Tongue (tissue), 2 donors: ENCODE measurements around the gene ABCG8. TPM values are rescaled to one million over a fixed set of nuclear protein-coding genes. Genes with fewer than 3 reads are reported as not detected.
"Not testable (repeated sequence)": the region's sequence is repeated elsewhere in the genome, so short reads cannot be mapped to it uniquely, and the experiment has no call there.

Experiments
- DNase-seq: peaks from one replicate; pipeline ENCODE4 v3.0.0-alpha.2; 2015
- total RNA-seq: library from RNA; depleted of rRNA; stranded (reverse); fragments of >200 nt; gene quantifications from one replicate; pipeline ENCODE4 v1.2.3, GENCODE V29; 2014

ABCG8 gene
- total RNA-seq, 1 donor from 2014 or later, result not detected

DNA sequence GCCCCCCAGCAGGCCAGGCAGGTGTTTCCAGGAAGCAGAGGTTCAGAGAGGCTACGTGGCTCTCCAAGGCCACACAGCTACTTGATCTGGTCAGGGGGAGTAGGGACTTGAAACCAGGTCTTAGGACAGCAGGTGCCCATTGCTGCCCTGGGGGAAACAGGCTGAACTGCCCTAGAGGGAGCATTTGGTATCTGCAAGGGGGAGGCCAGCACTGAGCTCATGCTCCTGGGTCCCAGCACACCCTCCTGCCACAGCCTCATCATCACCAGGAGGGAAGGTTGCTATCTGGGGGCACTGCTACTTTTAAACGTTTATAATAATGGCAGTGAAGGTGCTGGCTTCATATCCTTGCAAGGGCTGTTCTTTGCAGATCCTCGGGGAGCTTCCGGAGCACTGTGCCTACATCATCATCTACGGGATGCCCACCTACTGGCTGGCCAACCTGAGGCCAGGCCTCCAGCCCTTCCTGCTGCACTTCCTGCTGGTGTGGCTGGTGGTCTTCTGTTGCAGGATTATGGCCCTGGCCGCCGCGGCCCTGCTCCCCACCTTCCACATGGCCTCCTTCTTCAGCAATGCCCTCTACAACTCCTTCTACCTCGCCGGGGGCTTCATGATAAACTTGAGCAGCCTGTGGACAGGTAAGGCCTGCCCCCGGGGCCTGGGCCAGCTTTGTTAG, 36.1 kb downstream of the ABCG8 start:
- no peak for DNase-seq

DNA sequence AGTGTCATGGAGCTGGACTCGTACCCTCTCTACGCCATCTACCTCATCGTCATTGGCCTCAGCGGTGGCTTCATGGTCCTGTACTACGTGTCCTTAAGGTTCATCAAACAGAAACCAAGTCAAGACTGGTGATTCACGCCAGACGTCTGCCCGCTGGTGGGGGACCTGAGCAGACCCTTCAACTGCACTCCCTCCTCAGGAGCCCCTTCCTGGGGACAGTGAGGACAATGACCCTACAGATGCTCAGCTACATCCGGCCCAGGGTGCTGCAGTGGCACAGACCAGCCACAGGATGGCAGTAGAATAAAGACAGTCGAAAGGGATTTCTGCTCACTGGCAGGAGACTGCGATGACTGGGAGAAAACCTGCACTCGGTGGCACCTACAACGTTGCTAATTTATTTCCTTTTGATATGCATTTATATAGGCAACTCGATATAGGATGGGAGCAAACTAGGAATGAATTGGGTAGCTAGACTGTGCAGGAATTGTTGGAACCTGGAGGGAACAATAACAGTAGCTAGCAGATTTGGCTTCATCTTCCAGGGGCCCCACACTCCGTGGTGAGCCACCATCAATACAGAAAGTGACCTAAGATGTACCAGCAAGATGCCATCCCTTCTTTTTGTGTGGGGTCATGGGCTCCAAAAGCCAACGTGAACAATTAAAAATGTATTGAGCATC, 39.2 kb downstream of the ABCG8 start:
- peak; percentile 61 for DNase-seq

GRCh38 chr2:43879261-43879660, 40.5 kb downstream of the ABCG8 start:
- DNase-seq, result no peak

DNA sequence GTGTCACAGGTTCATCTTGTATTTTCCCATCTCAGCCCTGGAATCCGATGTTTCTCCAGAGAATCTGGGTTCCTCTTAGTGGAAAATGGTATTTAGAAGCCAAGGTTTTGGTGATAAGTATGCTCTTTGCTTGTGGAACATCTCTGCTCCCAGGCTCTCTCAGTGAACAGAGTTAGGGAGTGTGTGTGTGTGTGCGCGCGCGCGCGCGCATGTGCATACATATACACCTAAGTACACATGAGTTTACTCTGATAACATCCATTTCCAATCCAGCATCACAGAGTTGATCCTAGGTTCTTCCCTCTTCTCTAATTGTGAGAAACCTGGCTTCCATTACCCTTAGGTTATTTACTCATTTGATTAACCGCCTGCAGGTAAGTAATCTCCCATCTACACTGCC, 41.7 kb downstream of the ABCG8 start:
- DNase-seq, result no peak

- no peak for DNase-seq
These were observed 42.2 kb downstream of the ABCG8 start for GRCh38 chr2:43880952-43881351.

DNA sequence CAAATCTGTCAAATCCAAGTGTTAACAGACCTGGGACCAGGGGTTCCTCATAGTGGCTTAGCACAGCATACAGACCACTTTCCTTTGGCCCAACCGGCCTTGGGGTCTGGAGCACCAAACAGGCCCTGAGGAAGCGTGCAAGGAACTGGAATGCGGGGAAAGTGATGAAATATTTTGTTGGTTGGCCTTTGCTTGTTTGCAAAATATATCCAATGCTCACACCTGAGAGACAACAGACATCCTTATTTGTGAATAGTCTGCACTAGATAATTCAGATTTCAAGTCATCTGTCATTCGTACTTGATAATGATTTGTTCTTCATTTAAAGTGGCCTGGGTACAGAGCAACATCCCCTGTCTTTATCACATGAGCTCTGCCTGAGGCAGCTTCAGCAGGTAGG, 43.5 kb downstream of the ABCG8 start:
- no peak for DNase-seq

GRCh38 chr2:43884689-43885088, 45.9 kb downstream of the ABCG8 start:
- DNase-seq, result no peak

- DNase-seq, result no peak
These were observed 46.4 kb downstream of the ABCG8 start for GRCh38 chr2:43885132-43885632.

DNA sequence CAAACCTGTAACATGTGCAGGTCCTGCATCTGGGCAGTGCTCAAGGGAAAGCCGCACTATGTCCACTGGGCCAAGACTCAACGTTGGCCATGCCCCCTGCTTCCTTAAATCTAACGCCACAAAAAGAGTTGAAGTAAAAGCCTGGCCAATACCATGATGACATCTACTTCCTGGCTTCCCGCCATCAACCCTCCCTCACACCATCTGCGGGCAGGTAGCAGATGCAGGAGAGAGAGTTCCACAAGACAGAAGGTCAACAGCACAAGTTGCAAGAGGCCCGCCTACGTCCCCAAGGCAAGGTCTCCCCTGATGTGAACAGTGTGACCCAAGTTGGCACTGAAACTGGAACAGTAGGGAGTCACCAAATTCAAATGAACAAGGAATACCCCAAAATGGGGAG, 48.4 kb downstream of the ABCG8 start:
- DNase-seq, result no peak

DNA sequence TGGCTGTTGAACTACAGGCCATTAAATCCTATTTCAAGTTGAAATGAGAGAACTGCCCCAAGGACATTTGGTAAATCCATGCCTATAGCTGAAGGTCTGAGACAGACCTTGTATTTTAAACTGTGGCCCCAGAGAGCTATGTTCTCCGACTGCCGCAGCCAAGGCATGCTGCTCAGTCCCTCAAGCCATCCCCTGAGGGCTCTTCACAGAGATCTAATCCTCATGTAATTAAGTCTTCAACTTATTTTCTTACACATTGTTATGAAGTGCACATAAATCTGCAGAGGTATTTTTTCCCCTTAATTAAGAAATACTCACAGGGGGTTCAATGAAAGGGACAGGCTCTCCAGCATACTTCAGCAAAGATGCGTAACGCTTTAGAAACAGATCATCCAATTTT, 50.6 kb downstream of the ABCG8 start:
- DNase-seq, result no peak

DNA sequence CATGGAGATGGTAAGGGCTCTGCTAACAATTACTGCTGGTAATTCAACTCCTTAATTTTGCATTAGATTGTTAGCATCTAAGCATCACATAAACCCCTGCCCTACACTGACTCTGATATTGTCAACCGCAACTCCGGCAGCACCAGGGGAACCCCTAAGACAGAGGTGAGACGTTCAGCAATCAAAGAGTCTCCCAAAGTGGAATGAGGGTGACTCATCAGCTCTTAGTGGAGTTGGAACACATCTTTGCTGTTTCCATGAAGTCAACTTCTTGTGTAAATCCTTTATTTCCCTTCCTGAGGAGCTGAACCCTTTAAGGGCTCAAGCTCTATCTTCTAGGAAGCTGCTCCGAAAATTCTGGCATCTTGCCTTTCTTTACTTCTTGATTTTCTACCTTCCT, 52.1 kb downstream of the ABCG8 start:
- DNase-seq, result no peak

GRCh38 chr2:43894743-43895142, 56.0 kb downstream of the ABCG8 start:
- no peak for DNase-seq

DNA sequence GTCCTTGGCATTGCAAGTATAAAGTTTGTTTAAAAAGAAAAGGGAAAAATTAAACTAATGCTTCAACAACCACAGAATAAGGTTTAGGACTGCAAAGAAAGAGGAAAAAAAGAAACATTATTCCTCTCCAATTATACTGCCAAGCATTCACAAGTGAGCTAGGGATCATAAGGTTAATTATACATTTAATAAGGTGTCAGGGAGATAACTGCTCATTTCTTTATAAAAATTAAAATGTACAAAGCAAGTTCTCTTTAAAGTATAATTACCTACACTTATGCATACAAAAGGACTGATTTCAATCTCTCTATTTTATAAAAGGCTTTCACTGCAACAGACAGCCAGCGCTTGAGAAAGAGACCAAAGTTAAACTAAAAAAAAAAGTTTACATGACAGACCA, 58.1 kb downstream of the ABCG8 start:
- DNase-seq, result no peak

DNA sequence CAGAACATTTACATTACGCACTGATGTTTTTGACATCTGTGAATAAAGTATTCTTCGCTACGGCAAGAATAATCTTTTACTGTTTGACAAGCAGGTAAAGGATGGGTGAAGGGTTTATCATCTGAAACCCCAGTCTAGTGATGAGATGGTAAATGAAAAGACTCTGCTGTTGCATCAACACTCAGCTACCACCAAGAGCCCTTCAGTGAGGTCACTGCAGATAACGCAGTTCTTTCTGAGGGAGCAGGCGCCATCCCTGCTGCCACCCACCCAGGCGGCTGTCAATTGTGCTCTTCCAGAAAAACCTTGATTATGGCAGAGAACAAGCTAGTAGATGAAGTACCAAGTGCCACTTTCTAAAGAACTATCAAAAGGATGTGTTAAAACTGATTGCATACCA, 58.7 kb downstream of the ABCG8 start:
- no peak for DNase-seq

DNA sequence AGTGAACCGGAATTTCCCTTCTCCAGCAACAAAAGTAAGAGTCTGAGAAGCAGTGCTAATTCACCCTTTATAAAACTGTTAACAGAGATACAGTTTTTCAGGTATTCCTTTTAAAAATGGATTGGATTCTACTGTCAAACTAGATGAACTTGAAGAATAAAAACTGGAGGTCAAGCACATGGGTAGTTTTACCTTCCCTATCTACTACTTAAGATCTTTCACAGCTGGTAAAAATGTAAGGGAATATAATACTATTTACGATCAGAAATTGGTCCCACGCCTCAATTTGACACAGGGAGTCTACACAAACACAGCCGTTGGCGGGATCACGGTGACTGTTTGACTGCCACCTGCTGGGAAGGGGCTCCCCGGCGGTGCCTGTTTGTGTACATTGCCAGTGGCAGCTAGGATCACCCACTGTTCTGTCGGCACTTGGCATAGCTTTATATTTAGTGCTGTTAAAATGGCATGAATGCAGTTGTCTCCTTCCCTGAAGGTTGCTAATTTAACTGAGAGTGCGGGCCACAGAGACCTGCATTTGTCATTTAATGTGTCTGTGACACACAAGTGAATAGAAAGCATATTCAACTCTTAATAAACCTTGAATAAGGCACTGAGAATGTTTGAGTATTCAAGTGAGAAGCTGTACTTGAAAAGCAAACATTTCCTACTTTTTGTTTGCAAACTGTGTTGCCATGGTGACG, 59.5 kb downstream of the ABCG8 start:
- peak; percentile 67 for DNase-seq

- no peak for DNase-seq
These were observed 60.1 kb downstream of the ABCG8 start for GRCh38 chr2:43898838-43899346.

DNA sequence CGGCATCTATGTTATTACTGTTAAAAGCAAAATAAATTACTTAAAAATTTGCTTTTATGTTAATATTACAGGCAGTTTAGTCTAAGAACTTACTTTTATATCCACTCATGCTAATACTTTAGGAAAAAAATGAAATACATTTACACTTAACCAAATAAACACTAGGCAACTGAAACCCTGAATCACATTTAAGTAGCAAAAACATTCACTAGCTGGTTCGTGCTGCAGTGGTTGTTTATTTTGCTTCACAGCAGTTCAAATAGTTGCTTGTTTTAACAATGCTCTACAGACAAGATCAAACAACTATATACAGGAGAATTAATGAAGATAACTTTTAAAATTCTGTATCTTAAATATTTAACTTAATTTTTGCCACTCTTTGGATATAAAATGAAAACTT, 60.8 kb downstream of the ABCG8 start:
- no peak for DNase-seq

- no peak for DNase-seq
These were observed 66.6 kb downstream of the ABCG8 start for GRCh38 chr2:43905371-43905803.

GRCh38 chr2:43905871-43906270, 67.1 kb downstream of the ABCG8 start:
- no peak for DNase-seq

GRCh38 chr2:43906448-43907109, 67.8 kb downstream of the ABCG8 start:
- no peak for DNase-seq

GRCh38 chr2:43911136-43911790, 72.5 kb downstream of the ABCG8 start:
- DNase-seq, result not testable (repeated sequence)

DNA sequence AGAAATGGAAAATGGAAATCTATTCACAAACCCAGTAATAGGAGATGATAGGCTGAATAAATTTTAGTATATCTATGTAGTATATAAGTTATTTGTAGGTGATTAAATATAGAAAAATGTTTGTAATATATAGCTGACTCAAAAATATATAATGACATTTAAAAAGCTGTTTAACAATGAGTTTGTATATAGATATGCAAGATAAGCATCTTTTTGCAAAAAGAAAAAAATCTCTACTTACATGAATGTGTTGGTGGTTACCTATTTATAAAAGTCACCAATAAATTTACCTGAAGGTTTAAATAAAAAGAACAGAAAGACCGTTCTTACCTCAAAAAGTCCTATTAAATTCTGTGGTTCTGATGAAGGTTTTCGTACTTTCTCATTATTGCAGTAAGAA, 85.7 kb downstream of the ABCG8 start:
- no peak for DNase-seq
